ENCODE data around the gene CTNNA2.

GRCh38 chr2:80530442-80531064 lies 1017.7 kb downstream of the CTNNA2 start:
- TF ChIP-seq CTCF (IDR thresholded peaks at IDR 0.05): no peak
- TF ChIP-seq, protein P1, sequence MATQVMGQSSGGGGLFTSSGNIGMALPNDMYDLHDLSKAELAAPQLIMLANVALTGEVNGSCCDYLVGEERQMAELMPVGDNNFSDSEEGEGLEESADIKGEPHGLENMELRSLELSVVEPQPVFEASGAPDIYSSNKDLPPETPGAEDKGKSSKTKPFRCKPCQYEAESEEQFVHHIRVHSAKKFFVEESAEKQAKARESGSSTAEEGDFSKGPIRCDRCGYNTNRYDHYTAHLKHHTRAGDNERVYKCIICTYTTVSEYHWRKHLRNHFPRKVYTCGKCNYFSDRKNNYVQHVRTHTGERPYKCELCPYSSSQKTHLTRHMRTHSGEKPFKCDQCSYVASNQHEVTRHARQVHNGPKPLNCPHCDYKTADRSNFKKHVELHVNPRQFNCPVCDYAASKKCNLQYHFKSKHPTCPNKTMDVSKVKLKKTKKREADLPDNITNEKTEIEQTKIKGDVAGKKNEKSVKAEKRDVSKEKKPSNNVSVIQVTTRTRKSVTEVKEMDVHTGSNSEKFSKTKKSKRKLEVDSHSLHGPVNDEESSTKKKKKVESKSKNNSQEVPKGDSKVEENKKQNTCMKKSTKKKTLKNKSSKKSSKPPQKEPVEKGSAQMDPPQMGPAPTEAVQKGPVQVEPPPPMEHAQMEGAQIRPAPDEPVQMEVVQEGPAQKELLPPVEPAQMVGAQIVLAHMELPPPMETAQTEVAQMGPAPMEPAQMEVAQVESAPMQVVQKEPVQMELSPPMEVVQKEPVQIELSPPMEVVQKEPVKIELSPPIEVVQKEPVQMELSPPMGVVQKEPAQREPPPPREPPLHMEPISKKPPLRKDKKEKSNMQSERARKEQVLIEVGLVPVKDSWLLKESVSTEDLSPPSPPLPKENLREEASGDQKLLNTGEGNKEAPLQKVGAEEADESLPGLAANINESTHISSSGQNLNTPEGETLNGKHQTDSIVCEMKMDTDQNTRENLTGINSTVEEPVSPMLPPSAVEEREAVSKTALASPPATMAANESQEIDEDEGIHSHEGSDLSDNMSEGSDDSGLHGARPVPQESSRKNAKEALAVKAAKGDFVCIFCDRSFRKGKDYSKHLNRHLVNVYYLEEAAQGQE (IDR thresholded peaks at IDR 0.05; ENCODE audit: insufficient read depth in 1 of 2, low read depth in 2 of 2, low read length in 1 of 2): no peak

Measured in Panc1 (cell line).